Measurements from ENCODE around the gene GADD45A. TPM values are rescaled to one million over a fixed set of nuclear protein-coding genes. Genes with fewer than 3 reads are reported as not detected.

GADD45A gene
- total RNA-seq, 6 experiments from 2014 or later, result 14.1 to 66.4 (median 43.6) TPM

GRCh38 chr1:67700692-67701410, 15.8 kb downstream of the GADD45A start:
- WGBS (ENCODE audit: insufficient coverage, low coverage, low lambda C conversion rate, missing lambda C conversion rate), result 81% methylated on average over 7 of the region's 8 CpGs
- no peaks in the 10 kb centered on the region for H3K4me1 ChIP-seq
- H3K9me3 ChIP-seq, result no peaks in the 10 kb centered on the region
- TF ChIP-seq POLR2A (IDR thresholded peaks at IDR 0.05), result no peak
- peak in 2 of 4 donors; percentile 17 to 21 for TF ChIP-seq CTCF (IDR thresholded peaks at IDR 0.05)
- no peak overlapping the region for H3K27ac ChIP-seq
- peaks cover 0 to 15% (median 7%) of the 10 kb centered on the region in 4 donors for H3K36me3 ChIP-seq
- intact Hi-C loops (cut with DNase I), result no loop called here
- no peak overlapping the region for H3K4me3 ChIP-seq
- ATAC-seq, result peak; percentile 35 to 94 (median 40)
- no peaks in the 10 kb centered on the region for H3K27me3 ChIP-seq
- DNase-seq, result no peak

GRCh38 chr1:67701876-67702275, 16.9 kb downstream of the GADD45A start:
- no peak for TF ChIP-seq POLR2A (IDR thresholded peaks at IDR 0.05)
- no peak for TF ChIP-seq CTCF (IDR thresholded peaks at IDR 0.05)
- Histone ChIP-seq H3K4me1 (no peaks in the 10 kb centered on the region), H3K36me3 (peaks cover 0 to 15% (median 7%) of the 10 kb centered on the region in 4 donors), H3K9me3 (no peaks in the 10 kb centered on the region), H3K27ac (no peak overlapping the region), H3K27me3 (no peaks in the 10 kb centered on the region), H3K4me3 (no peak overlapping the region)
- ATAC-seq (no peak), DNase-seq (no peak)
- intact Hi-C loops (cut with DNase I), result no loop called here
- 83% methylated on average over 2 of the region's 2 CpGs for WGBS (ENCODE audit: insufficient coverage, low coverage, low lambda C conversion rate, missing lambda C conversion rate)

GRCh38 chr1:67704351-67704750, 19.4 kb downstream of the GADD45A start:
- WGBS (ENCODE audit: insufficient coverage, low coverage, low lambda C conversion rate, missing lambda C conversion rate), result 94% methylated on average over 3 of the region's 3 CpGs
- intact Hi-C loops (cut with DNase I), result no loop called here
- Histone ChIP-seq H3K9me3 (no peaks in the 10 kb centered on the region), H3K27ac (no peak overlapping the region), H3K27me3 (no peaks in the 10 kb centered on the region), H3K36me3 (peaks cover 0 to 15% (median 7%) of the 10 kb centered on the region in 4 donors), H3K4me3 (no peak overlapping the region), H3K4me1 (no peaks in the 10 kb centered on the region)
- DNase-seq (no peak), ATAC-seq (no peak)
- no peak for TF ChIP-seq POLR2A (IDR thresholded peaks at IDR 0.05)
- TF ChIP-seq CTCF (IDR thresholded peaks at IDR 0.05), result no peak

- Histone ChIP-seq H3K27me3 (no peaks in the 10 kb centered on the region), H3K27ac (no peak overlapping the region), H3K9me3 (no peaks in the 10 kb centered on the region), H3K4me1 (no peaks in the 10 kb centered on the region), H3K36me3 (peaks cover 0 to 15% (median 7%) of the 10 kb centered on the region in 4 donors), H3K4me3 (no peak overlapping the region)
- DNase-seq, result no peak
- WGBS (ENCODE audit: insufficient coverage, low coverage, low lambda C conversion rate, missing lambda C conversion rate), result 73% methylated on average over 10 of the region's 10 CpGs
- TF ChIP-seq POLR2A (IDR thresholded peaks at IDR 0.05), result no peak
- no peak for TF ChIP-seq CTCF (IDR thresholded peaks at IDR 0.05)
- no peak for ATAC-seq
- intact Hi-C loops (cut with DNase I), result no loop called here
These were observed 20.9 kb downstream of the GADD45A start for GRCh38 chr1:67705735-67706453.

Data from right lobe of liver (tissue), 6 donors.